Middle frontal gyrus (tissue), 1 donor: Measurements from ENCODE around the gene HOXC6.
"Not testable (repeated sequence)": the region's sequence is repeated elsewhere in the genome, so short reads cannot be mapped to it uniquely, and the experiment has no call there.

Experiments
- DNase-seq: peaks from one replicate; pipeline ENCODE4 v3.0.0-alpha.2; 2015; ENCODE audit warnings: low spot score; ENCODE audit errors: extremely low spot score

HOXC6 gene

DNA sequence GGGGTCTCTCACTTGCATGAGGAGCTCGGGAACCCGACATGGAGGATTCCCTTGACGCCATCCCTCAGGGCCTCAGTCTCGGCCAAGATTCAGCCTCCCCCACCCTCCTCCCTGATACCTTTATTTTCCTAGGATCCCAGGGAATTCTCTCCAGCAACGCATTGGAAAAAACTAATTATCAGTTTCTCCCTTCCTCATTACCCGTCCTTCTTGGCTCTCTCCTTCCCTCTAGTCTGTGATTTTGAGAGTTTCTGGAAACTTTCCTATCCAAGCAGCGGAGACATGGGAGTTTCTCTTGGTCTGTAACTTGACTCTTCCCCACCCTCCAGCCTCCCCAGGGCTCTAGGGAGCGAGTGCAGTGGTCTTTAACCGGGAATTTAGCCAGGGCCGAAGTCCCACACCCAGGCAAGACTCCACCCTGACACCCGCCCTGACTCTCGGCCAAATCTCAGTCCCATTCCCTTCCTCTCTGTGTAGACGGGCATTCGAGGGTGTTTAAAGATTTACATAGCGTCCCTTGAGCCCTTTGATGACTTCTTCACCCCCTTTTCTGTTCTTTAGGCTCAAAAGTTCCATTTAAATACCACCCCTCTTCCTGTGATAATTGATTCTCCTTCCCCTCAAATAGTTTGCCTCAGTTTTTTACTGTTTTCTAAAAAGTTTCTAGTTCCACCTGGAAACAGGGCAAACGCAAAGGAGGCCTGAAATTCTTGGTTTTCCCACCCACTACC, 11.3 kb downstream of the HOXC6 start:
- no peak for DNase-seq

DNA sequence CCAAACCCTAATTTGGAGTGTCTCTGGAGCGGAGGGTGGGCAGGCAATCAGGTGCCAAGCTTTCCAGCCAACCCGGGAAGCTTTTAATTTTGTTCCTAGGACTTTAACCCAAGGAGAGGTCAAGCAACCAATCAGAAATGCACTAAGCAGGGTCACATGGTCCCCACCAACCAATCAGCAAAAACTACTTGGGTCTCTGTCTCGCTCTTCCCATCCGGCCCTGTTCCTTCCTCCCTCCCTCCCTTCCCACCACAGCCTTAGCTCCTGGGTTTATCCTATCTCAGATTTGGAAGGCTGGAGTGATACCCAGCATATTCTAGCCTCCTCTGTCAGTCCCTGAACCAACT, 11.9 kb downstream of the HOXC6 start:
- DNase-seq, result no peak

DNA sequence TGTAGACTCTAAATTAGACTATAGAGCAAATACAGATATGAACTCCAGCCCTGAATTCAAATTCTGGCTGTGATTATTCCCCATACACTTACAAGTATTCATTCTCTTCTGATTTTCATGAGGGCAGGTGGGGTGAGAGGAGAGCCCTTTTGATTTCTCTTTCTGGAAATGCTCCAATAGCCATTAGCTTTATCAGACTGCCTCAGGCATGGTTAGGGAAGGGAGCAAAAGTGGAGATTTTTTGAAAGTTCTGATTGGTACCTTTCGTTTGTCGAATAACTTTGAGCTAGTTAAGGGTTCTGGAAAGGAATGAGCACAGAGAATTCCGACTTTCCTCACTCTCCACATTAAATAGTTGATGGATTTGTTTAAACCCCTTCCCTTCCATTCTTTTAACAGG, 12.4 kb downstream of the HOXC6 start:
- no peak for DNase-seq

DNA sequence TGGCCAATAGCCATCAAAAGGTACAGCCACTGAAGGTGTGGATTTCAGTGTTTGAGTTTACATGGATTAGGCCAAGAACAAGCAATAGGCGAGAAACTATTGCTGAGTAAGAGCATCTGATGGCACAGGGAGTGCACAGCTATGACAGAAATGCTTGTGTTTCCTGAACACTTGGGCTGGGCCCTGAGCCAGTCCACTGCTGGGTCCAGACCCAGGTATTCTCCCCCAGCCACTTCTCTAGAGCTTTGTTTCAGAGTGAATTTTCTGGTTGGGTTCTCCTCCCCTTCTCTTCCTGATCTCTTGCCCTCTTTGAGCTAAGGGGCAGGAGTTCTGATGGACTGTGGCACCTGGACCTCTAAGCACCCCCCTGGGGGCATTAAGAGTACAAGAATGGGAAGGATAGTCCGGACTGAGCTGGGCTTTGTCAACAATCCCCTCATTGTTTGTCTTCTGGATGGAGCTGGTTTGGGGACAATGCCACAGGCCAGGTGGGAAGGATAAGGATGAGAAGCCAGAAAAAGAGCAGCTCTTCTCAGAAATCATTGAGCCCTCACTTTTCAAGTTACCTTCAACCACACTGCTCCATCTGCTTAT, 13.0 kb downstream of the HOXC6 start:
- DNase-seq, result no peak

DNA sequence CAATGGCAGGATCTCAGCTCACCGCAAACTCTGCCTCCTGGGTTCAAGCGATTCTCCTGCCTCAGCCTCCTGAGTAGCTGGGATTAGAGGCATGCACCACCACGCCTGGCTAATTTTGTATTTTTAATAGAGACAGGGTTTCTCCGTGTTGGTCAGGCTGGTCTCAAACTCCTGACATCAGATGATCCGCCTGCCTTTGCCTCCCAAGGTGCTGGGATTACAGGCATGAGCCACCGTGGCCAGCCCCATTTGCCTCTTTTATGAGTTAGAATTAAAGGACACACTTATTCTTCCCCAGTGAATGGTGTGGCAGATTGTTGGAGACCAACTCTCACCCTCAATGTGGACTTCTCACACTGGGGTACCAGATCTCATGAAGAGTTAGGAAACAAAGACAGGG, 13.8 kb downstream of the HOXC6 start:
- DNase-seq, result not testable (repeated sequence)

DNA sequence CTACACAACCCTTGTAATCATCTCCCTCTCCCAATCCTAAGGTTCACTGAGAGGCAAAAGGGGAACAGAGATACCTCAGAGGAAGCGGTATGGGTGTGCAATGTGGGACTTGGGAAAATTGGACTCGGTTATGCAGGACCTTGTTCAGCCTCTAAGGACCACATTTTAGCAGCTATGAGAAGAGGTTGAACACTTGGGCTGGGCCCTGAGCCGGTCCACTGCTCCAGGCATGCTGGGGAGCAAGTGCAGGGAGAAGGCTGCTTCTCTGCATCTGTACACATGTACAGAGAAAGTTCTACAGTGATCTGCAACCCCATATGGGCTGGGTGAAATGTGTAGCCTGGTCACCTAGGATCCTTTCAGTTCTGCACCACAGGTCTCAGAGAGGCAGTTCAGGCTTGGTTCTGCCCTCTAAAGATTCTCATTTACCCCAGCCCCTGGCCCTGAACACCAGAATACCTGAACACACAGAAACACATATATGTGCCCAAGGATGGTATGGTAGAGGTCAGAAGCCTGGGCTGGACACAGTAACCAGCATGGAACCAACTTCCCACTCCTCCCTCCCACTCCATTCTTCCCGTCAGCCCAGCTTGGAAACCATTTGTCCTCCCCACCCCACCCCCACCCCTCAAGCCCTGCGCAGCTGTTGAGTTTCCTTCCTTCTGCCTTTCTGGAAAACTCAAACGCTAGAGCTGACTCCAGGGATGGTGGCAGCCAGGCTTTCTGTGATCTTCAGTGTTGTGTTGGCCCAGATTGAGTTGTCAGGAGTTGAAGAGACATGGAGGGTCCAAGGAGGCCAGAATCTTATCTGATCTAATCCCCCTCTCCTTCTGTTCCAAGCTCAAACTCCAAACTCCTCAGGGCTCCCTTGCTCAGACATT, 15.0 kb downstream of the HOXC6 start:
- no peak for DNase-seq

DNA sequence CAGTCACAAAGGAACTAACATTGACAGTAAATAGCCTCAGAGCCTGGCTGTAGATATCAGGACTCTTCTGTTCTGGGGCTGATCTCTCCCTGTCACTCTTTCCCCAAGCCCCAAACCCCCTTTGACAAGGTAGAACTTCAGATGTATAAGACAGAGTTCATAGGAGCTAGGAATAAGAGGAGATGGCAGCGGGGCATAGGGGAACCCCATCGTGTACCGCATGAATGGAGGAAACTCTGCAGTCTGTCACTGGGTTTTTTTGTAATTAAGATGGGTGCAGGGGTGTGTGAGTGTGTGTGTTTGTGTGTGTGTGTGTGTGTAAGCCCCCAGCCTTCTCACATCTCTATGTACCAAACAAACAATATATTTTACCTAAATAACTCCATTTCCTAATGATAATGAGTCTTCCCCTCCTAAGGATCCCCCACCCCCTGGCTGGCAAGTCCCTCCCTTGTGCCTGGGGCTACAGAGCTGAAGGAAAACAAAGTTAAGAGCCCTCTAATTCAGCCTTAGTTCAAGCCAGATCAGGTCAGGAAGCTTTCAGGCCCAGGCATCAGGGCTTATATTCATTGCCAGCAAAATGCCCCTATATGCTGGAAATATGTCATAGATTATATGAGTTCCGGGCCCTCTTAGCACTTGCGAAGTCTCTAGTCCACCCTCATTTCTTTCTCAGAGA, 16.3 kb downstream of the HOXC6 start:
- DNase-seq, result no peak

DNA sequence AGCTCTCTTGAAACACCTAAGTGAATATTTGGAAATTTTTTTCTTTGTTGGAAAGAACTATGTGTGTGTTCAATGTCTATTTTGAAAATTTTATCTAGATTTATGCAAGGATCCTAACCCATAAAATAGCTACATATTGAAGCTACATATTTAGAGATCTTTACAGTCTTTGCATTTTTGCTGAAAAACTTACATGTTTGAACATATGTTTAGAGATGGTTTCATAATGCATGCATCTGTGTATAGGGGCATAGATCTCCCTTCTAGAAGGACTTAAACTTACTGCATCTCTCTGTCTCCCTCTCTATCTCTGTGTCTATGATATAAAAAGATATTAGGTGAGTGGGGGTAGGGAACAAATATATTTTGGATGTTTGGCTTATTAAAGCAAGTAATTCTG, 17.2 kb downstream of the HOXC6 start:
- DNase-seq, result no peak

DNA sequence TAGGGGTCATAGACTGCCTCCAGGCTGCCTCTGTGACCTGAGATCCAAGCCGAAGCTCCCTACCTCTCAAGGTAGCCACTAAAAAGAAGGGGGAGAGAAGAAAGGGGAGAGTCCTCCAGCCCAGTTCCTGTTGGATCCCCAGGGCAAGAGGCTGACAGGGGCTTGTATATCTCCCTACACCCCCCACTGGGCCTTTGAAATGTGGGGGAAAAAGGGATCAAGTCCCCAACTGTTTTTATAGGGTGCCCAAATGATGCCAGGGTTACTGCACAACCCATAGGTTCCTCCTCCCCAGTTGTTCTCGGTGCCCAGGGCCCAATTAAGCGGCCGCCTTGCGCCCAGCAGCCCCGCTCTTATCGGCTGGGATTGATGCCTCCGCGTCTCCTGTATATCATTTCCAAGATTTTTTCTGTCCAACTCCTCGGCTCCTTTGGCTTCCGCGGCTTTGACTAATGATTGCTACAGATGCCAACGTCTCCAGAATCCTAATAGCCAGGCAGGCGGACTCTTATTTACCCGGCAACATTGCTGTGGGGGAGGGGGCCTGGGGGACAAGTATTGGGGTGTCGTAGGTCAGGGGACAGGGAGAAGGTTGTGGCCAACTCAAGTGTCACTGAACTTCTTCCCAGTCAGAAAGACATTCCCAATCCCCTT, 17.8 kb downstream of the HOXC6 start:
- DNase-seq, result no peak

DNA sequence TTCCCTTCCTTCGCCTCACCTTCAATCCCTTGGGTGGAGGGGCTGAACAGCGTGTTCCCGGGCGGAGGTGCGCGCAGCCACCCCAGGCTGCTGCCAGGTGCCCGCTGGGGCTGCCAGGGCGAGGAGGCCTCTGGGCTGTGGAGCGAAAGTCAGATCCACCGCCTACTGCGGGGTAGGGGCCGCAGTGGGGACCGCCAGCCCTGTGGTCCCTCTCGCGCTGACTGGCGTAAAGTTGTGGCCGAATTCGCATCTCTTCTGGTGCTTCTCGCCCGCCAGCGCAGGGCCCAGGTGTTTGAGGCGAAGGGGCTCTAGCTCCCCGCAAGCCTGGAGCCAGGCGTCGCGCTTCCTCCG, 18.5 kb downstream of the HOXC6 start:
- no peak for DNase-seq

DNA sequence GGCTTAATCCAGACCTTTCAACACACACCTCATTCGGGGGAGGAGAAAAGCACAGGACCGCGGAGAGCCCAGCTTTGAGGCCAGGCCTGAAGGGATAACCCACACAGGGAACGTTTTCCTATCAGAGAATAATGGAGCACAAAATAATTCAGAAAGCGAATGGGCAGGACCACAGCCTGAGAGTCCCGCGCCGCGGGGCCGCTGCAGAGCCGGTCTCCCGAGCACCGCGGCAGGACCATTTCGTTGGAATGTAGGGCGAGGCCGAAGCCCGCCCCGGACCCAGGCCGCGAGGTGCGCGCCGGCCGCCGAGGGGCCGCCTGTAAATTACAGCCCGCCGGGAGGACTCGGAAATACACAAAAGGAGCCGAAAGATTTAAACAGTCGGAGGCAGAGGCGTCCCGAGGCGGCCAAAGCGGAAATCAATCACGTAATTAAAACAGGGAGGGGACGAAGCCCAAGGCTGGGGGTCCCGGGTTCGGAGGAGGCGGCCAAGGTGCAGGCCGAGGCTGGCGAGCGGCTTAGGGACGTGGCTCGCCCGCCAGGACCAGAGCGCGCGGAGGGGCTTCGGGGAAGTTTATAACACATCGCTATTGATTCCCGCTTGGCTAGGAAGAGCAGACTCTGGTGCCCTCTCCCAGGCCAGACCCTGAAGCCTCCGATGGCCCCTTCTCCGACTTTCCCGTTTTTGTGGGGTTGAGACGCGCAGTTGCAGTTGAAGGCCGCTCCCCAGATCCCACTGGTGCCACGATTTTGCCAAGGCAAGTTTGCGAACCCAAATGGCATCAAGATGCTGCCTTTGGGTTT, 19.1 kb downstream of the HOXC6 start:
- DNase-seq, result no peak

DNA sequence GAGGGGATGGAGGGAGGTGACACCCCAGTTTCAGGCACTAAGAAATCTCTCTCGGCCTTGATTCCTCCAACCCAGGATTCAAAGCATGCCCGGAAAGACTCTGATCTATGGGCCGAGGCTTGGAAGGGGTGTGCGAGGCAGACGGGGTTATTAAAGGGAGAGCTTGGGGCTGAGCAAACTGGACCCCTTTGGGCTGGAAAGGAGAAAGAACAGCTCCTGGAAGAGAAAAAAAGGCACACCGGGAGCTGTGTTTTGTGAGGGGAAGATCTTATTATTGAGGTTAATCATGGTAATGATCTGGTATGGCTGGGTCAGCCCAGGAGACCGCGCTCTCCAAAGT, 19.7 kb downstream of the HOXC6 start:
- DNase-seq, result no peak

DNA sequence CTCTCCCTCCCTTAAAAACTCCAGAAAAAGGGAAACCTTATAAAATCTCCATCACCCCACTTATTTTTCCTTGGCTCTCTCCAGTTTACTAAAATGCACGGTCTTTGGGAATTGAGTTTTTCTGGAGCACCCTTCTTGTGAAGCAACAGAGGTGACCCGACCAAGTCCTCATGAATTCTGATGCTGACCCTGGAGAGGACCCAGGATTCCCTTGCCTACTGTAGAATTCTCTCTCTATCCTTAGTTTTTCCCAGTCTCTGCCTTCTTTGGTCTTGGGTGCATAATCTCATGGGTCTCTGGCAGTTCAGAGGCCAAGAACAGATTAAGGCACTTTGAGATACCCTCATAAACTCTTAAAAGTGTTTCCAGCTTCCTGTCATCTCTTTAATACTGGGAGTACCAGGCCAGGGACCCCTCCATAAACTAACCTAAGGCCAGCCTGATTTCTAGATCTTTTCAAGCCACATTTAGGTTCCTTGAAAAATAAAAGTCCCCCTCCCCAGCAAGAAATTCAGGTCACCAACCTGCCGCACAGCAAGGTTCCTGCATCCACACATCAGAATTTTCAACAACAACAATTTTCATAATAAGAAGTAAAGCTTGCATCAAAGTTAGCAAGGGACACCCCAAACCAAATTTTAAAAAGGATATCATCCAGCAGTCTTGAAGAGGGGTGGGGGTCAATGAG, 20.3 kb downstream of the HOXC6 start:
- no peak for DNase-seq

DNA sequence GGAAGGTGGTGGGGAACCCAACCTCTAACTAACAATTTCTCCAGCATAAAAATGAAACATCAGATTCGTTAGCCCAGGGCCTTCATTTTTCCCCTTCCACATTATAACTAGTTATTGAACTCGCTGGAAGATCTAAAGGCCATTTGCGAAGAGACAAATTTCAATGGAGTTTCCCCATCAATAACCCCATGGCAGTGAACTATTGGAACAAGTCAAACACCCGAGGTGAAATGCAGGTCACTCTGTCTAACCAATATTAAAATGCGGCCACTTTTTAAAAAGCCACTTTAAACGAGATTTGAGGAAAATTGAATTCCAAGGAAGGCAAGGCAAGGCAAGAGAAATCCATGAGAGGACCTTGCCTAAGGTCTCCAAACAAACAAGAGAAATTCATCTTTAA, 20.9 kb downstream of the HOXC6 start:
- no peak for DNase-seq

DNA sequence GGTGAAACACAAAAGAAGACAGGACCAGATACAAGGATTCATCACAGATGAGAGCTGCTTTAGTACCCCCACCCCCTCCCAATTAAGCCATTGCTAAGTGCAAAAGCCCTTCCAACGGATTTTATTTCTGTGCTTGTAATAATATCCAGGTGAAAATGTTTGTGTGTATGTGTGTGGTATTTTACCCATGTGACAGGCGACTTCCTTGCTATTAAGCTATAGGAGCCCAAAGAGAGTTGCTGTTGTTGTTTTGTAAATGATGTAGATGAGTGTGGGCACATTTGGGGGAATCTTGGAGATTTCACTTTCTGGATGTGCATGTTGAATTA, 22.2 kb downstream of the HOXC6 start:
- no peak for DNase-seq

DNA sequence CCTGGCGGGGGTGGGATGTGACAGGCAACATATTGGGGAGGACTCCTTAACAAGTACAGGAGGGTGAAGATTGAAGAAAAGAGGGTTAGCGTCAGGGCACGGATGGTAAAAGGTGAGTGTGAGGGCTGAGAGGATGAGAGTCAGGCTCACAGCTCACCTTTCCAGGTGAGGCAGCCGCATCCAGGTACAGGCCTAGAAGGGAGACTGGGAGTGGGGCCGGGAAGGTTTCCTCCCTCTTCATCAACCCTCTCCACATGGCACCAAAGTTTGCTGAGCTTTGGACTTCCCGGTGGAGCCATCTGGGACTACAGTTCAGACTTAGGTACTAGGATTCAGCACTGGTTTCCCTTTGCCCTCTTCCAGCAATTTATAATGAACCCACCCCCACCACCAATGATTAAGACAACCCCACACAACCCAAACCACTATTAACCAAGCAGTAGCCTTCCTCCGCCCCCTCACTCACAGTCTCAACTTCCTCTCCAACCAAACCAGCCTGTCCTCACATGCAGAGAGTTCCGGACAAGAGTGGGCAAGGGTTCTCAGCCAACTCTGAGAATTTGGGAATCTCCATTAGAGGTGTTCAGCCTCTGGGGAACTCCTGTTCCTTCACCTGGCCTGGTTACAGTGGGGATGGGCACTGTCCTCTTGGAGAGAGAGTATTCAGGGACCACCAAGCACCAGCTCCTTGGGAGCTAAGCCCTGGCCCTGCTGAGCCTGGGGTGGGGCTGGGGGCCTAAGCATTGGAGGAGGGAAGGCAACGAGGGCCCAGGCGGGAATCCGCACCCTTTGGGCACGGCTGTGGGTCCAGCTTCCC, 23.0 kb downstream of the HOXC6 start:
- no peak for DNase-seq

DNA sequence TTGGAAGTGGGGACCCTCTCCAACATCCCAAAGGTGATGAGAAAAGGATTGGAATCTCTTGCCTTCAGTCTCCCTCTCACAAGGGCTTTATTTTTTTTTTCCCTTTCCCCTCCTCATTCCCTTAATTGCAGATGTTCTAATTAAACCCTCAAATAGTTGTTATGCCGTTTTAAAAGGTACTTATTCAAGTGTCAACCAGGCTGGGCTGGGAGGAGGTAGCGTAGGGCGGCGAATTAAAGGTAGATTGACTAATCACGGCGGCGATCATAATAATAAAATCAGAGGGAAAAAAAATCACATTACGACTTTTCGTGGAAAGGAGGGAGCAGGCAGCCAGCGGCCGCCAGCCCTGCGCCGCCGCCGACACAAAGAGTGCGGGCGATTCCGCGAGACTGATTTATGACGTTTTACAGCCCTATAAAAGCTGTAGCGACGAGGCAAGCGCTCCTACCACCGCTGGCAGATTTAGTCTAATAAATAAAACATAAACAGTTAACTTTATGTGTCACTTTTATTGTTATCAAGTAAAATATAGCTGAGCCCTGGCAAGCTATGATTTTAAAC, 23.7 kb downstream of the HOXC6 start:
- DNase-seq, result no peak

DNA sequence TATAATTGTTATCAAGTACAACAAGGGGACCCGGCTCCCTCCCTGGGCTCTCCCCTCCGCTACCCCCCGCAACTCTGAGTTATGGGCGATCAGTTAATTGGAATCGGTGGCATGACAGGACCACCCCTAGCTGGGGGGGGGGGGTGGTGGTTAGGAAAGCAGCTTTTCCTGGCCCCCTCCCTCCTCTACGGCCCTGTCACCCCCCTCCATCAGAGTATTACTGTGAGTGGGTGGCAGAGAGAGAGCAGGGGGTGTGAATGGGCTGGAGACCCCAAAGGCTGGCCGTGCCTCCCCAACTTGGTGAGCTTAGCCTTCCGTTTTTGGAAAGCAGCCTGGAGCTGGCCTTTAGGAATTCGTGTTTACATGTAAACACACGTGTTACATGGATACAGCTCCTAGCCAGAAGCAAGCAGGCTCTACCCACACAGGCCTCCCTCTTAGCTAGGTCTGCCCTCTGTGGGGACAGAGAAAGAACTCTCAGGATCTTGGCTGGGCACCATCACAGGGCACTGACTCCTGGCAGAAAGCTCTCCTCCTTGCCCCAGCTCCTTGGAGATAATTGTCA, 24.3 kb downstream of the HOXC6 start:
- DNase-seq, result no peak
